ENCODE measurements around the gene NPFFR2.

GRCh38 chr4:72128741-72129140 lies 96.9 kb downstream of the NPFFR2 start:
- TF ChIP-seq CTCF (conservative IDR thresholded peaks at IDR 0.05) (no peak), ZFX (IDR thresholded peaks at IDR 0.05) (no peak)

All from C4-2B (cell line).